ENCODE data around the gene KRT81. TPM values are rescaled to one million over a fixed set of nuclear protein-coding genes. Genes with fewer than 3 reads are reported as not detected.
"Not testable (repeated sequence)": the region's sequence is repeated elsewhere in the genome, so short reads cannot be mapped to it uniquely, and the experiment has no call there.

Gene KRT81
- total RNA-seq, 1 donor from 2014 or later: 0.55 TPM

- no peak for DNase-seq (ENCODE audit: low spot score)
These were observed 50.0 kb downstream of the KRT81 start for GRCh38 chr12:52241205-52241842.

GRCh38 chr12:52240247-52240646 lies 51.1 kb downstream of the KRT81 start:
- not testable (repeated sequence) for DNase-seq (ENCODE audit: low spot score)

GRCh38 chr12:52239767-52240166 lies 51.6 kb downstream of the KRT81 start:
- DNase-seq (ENCODE audit: low spot score): no peak

- DNase-seq (ENCODE audit: low spot score): no peak
These were observed 52.3 kb downstream of the KRT81 start for GRCh38 chr12:52238916-52239646.

GRCh38 chr12:52238207-52238840 lies 53.0 kb downstream of the KRT81 start:
- no peak for DNase-seq (ENCODE audit: low spot score)

- DNase-seq (ENCODE audit: low spot score): no peak
These were observed 54.8 kb downstream of the KRT81 start for GRCh38 chr12:52236386-52237050.

Other genes starting within 250 kb of the KRT81 start
- gene NR4A1, start 240.1 kb downstream of the KRT81 start, total RNA-seq: 131 TPM
- gene ATG101, start 221.6 kb downstream of the KRT81 start, total RNA-seq: 38.6 TPM
- 0.46 TPM for gene SMIM41, start 211.8 kb downstream of the KRT81 start, total RNA-seq
- 15.5 TPM for gene KRT80, start 99.5 kb downstream of the KRT81 start, total RNA-seq
- gene KRT7, start 58.3 kb downstream of the KRT81 start, total RNA-seq: 335 TPM
- 1.1 TPM for gene KRT86, start 16.9 kb downstream of the KRT81 start, total RNA-seq
- gene KRT83, start 29.9 kb upstream of the KRT81 start, total RNA-seq: not detected
- gene KRT85, start 75.9 kb upstream of the KRT81 start, total RNA-seq: not detected
- not detected for gene KRT84, start 94.1 kb upstream of the KRT81 start, total RNA-seq
- not detected for gene KRT82, start 114.8 kb upstream of the KRT81 start, total RNA-seq
- gene KRT75, start 142.8 kb upstream of the KRT81 start, total RNA-seq: not detected
- gene KRT6B, start 160.6 kb upstream of the KRT81 start, total RNA-seq: not detected
- gene KRT6C, start 182.3 kb upstream of the KRT81 start, total RNA-seq: not detected
- gene KRT6A, start 201.7 kb upstream of the KRT81 start, total RNA-seq: not detected
- gene KRT5, start 228.9 kb upstream of the KRT81 start, total RNA-seq: not detected

Measured in mucosa of gallbladder (tissue), 1 donor.